RWPE2 (cell line): ENCODE results near the gene ALDH16A1.

Experiments
- ATAC-seq: fragments of 200-7000 bp; cut with Tn5 transposase; 3 replicates; pipeline ENCODE4 v1.9.1; 2021; ENCODE audit warnings: low read depth
- DNase-seq: peaks from one replicate; pipeline ENCODE4 v3.0.0-alpha.2; 2020; ENCODE audit warnings: low spot score
- H3K27ac ChIP-seq: fragments of 450-650 bp; 2 replicates; pipeline ENCODE4 v1.5.1; 2017; ENCODE audit warnings: mild to moderate bottlenecking; ENCODE audit not compliant: poor library complexity, severe bottlenecking
- H3K27me3 ChIP-seq: fragments of 250-450 bp; sonication (Bioruptor Pico); 2 replicates; pipeline ENCODE4 v1.5.1; 2021; ENCODE audit warnings: mild to moderate bottlenecking, moderate library complexity; ENCODE audit not compliant: insufficient read depth, poor library complexity, severe bottlenecking
- H3K36me3 ChIP-seq: fragments of 250-450 bp; sonication (Bioruptor Pico); 2 replicates; pipeline ENCODE4 v1.5.1; 2020; ENCODE audit warnings: low read depth, mild to moderate bottlenecking, moderate library complexity
- H3K4me1 ChIP-seq: fragments of 250-450 bp; sonication (Bioruptor Pico); 2 replicates; pipeline ENCODE4 v1.5.1; 2021; ENCODE audit warnings: mild to moderate bottlenecking, moderate library complexity; ENCODE audit not compliant: insufficient read depth, poor library complexity, severe bottlenecking
- H3K4me3 ChIP-seq: fragments of 250-450 bp; sonication (Bioruptor Pico); 2 replicates; pipeline ENCODE4 v1.5.1; 2021; ENCODE audit warnings: mild to moderate bottlenecking, moderate library complexity; ENCODE audit not compliant: severe bottlenecking
- H3K9me3 ChIP-seq: fragments of 250-450 bp; sonication (Bioruptor Pico); 2 replicates; pipeline ENCODE4 v1.5.1; 2021; ENCODE audit warnings: mild to moderate bottlenecking, moderate library complexity; ENCODE audit not compliant: severe bottlenecking
- CTCF ChIP-seq: fragments of 450-650 bp; IDR thresholded peaks from one replicate; pipeline ENCODE4 v1.5.1; 2017; ENCODE audit warnings: mild to moderate bottlenecking, moderate library complexity; ENCODE audit not compliant: poor library complexity, severe bottlenecking

The ALDH16A1 gene

DNA sequence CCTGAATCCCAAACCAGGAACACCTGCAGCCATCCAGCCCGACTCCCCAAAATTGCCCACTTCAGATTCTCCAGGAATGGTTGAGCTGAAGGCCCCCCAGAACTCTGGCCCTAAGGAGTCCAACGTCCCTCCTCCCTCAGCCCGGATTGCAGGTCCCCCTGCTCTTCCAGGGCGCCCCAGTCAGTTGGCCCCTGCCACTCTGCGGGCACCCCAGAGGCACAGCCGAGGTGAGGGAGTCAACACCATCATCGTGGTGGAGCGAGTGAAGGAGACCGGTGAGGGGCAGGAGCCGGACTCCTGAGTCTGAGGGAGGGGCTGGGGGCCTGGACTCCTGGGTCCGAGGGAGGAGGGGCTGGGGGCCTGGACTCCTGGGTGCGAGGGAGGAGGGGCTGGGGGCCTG, 25.7 kb upstream of the ALDH16A1 start:
- no peak for DNase-seq
- Histone ChIP-seq H3K4me3 (no peak overlapping the region), H3K27ac (no peak overlapping the region), H3K27me3 (peaks cover 93% of the 10 kb centered on the region), H3K4me1 (no peaks in the 10 kb centered on the region), H3K36me3 (no peaks in the 10 kb centered on the region), H3K9me3 (no peaks in the 10 kb centered on the region)
- no peak for ATAC-seq
- no peak for TF ChIP-seq CTCF

GRCh38 chr19:49427855-49428546, 25.0 kb upstream of the ALDH16A1 start:
- Histone ChIP-seq H3K4me3 (peak overlapping the region; percentile 14), H3K36me3 (no peaks in the 10 kb centered on the region), H3K27me3 (peaks cover 93% of the 10 kb centered on the region), H3K4me1 (no peaks in the 10 kb centered on the region), H3K27ac (no peak overlapping the region), H3K9me3 (no peaks in the 10 kb centered on the region)
- peak; percentile 69 for ATAC-seq
- TF ChIP-seq CTCF: no peak
- no peak for DNase-seq

GRCh38 chr19:49428547-49429451, 24.2 kb upstream of the ALDH16A1 start:
- H3K27ac ChIP-seq: no peak overlapping the region
- DNase-seq (no peak), ATAC-seq (no peak)
- H3K4me1 ChIP-seq: no peaks in the 10 kb centered on the region
- no peaks in the 10 kb centered on the region for H3K36me3 ChIP-seq
- peaks cover 93% of the 10 kb centered on the region for H3K27me3 ChIP-seq
- TF ChIP-seq CTCF: no peak
- no peaks in the 10 kb centered on the region for H3K9me3 ChIP-seq
- H3K4me3 ChIP-seq: no peak overlapping the region

GRCh38 chr19:49430172-49430677, 22.8 kb upstream of the ALDH16A1 start:
- ATAC-seq (no peak), DNase-seq (no peak)
- Histone ChIP-seq H3K4me3 (no peak overlapping the region), H3K27me3 (peaks cover 89% of the 10 kb centered on the region), H3K9me3 (no peaks in the 10 kb centered on the region), H3K36me3 (no peaks in the 10 kb centered on the region), H3K4me1 (no peaks in the 10 kb centered on the region), H3K27ac (no peak overlapping the region)
- TF ChIP-seq CTCF: no peak
